Right lobe of liver (tissue), 4 donors: Measurements from ENCODE around the gene TLE4.

Source experiments
- CTCF ChIP-seq, 4 donors: fragments of 200-600 bp in 3 of 4; fragments of 450-650 bp in 1 of 4; IDR thresholded peaks; one replicate each; pipeline versions ENCODE4 v1.5.1 to v1.8.0; 2016 to 2022; ENCODE audit warnings: antibody characterized with exemption in 4 of 4, mild to moderate bottlenecking in 2 of 4
- POLR2A ChIP-seq: fragments of 450-650 bp; IDR thresholded peaks from one replicate; pipeline ENCODE4 v1.6.1; 2017; ENCODE audit warnings: antibody characterized with exemption, mild to moderate bottlenecking
- donor health status: DM: no; HTN: no; CAD: no.
- donor health status: DM: no; HTN: no; CAD: no.
- donor health status: DM: no; HTN: yes; CAD: no.

GRCh38 chr9:79642671-79643070, 70.9 kb downstream of the TLE4 start:
- TF ChIP-seq CTCF (IDR thresholded peaks at IDR 0.05) (no peak), POLR2A (no peak)
